NCI-H510A (cell line): ENCODE results near the gene PTX3.

Source experiments
- DNase-seq: peaks from one replicate; lab custom pipeline; 2025; lab: John Stamatoyannopoulos, UW

Gene PTX3

GRCh38 chr3:157423337-157423736 is 13.3 kb upstream of the PTX3 start:
- DNase-seq = no peak

DNA sequence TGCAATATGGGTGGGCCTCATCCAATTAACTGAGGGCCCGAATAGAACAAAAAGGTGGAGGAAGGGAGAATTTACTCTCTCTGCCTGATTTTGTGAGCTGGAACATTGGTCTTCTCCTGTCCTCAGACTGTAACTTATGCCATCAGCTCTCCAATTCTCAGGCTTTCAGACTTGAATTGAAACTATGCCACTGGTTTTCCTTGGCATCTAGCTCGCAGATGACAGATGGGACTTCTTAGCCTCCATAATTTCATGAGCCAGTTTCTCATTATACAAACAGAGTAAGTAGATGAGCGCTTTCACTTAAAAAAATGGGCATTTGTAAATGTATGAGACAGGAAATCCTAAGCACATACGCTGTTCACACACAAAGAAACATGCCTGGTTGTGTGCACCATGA is 8.7 kb upstream of the PTX3 start:
- no peak for DNase-seq

- no peak for DNase-seq
Measured at GRCh38 chr3:157428853-157429252, 7.8 kb upstream of the PTX3 start.

GRCh38 chr3:157429708-157430107 is 6.9 kb upstream of the PTX3 start:
- no peak for DNase-seq

DNA sequence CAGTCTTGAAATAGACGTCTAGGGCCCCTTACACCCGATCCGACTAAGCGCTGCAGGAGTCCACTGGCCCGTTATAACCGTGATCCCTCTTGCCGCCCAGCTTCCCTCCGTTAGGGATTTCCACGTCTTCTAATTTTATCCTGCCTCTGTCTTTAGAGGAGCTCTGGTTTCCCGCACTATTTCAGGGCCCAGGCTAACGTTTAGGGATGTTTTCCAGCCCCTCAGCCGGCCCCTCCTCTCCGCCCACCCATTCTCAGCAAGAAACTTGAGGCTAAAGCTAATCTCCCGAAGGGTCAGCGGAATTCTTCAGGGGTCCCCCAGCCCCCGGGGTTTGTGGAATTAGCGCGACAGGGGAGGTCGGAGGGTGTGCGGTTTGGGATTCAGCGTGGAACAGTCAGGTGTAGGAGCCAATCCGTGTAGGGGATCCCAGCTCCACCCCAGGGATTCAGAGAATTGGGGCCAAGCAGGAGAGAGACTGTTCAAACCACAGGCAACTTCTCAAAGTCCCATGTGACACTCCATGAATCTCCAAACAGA is 1.6 kb downstream of the PTX3 start:
- DNase-seq = no peak

DNA sequence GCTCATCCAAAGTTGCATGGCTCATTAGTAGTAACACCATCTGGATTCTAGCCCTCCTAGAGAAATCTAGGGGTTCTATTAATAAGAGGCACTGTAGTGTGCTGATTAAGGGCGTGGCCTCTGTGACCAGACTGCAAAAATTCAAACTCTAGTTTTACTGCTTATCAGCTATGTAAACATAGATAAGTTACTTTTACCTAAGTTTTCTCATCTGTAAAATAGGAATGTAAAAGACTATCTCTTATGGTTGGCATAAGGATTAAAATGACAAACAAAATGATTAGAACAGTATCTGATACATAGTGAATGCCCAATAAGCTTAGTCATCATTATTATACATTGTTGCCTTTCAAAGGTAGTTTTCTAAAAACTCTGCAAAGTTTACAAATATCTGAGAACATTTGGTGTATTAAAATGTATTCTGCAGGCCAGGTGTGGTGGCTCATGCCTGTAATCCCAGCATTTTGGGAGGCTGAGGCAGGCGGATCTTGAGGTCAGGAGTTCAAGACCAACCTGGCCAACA is 4.5 kb downstream of the PTX3 start:
- DNase-seq = no peak

GRCh38 chr3:157442729-157443128 is 6.1 kb downstream of the PTX3 start:
- DNase-seq = no peak

DNA sequence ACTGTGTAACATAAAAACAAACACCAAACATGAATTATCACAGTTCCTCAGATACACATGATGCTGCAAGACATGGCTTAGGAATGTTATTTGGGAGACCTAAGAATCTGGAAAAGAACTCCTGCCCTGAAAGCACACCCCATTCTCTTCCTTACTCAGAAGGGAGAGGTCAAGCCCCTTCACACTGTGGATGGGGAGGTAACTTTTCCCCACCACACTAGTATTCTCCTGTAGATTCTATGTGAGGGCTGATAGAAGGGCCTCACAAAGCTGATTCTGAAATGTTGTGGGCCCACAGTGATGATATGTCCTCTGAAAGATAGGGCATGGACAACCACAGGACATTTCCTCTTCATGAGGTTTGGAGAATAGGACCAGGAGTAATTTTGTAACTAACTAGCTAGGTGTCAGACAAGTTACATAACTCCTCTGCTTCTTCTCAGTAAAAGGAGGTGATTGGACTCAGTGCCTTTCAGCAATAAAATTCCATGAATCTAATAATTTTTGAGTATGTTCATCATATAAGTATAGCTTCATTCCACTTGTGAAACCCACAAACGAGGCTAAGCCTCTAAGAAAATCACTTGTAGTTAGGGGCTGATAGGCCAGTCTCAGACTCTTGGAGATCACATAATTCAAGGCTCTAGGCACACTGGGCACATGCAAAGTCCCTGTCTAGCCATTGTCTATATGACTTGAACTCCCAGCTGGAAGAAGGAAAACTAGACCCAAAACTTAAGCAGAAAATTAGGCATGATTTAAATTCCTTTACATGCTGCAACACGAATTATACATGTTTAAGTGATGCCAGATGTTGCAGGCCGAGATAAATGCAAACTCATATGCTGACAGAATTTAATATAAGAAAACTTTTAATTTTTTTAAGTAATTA is 7.5 kb downstream of the PTX3 start:
- DNase-seq = no peak

GRCh38 chr3:157444797-157445184 is 8.1 kb downstream of the PTX3 start:
- no peak for DNase-seq

- DNase-seq = no peak
Measured at GRCh38 chr3:157445857-157446256, 9.2 kb downstream of the PTX3 start.

GRCh38 chr3:157447026-157447694 is 10.5 kb downstream of the PTX3 start:
- no peak for DNase-seq

DNA sequence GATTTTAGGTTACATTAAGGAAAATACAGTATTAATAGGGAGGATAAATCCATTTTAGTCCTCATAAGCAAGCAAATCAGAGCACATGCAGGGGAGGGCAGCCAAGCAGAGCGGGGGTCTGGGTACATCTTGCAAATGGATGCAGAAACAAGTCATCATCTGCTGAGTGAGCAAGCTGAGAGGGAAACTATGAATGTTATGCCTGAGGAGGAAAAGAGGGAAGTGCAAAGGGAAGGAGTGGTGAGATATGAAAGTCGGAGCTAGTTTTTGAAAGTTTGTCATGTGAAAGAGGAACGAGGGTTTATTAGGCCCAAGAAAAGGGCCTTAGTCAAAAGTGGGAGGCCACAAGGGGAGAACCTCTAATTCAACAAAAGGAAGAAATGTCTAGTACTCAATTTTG is 15.4 kb downstream of the PTX3 start:
- DNase-seq = no peak

GRCh38 chr3:157453824-157454223 is 17.2 kb downstream of the PTX3 start:
- DNase-seq = no peak

- no peak for DNase-seq
Measured at GRCh38 chr3:157459706-157460105, 23.1 kb downstream of the PTX3 start.

DNA sequence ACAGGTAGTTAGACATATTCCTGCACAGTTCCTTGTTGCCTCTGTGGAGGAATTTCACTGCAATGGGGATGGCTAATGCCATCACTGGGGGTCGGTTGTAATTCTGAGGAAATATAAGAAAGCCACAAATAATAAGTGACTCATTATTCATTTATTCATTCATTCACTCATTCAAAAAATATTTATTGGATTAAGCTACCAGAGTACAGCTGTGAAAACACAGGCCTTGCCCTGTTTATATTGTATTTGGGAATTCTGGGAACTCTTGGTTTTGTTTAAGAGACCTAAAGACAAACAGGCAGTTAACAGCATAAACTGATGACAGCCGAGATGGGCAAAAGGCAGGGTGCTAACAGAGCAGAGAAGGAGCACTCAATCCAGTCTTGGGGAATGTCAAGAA is 23.6 kb downstream of the PTX3 start:
- DNase-seq = no peak

GRCh38 chr3:157463816-157464215 is 27.2 kb downstream of the PTX3 start:
- no peak for DNase-seq

DNA sequence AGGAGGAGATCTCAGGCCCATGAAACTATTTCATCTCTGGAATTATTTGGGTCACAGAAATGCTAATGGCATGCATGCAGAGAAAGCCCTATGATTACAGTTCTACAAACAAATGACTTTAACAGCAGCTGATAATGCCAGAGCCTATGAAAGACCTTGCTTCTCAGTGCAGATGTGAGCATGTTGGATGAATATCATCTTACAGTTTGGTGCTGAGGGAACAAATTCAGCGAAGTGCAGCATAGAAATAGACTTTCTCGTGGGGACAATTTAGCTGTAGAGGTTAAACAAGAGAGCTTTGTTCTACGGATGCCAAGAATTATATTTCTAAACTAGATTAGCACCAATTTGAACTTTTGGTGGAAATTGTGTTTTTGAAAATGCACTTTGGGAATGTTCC is 27.7 kb downstream of the PTX3 start:
- DNase-seq = no peak

GRCh38 chr3:157465741-157466140 is 29.1 kb downstream of the PTX3 start:
- no peak for DNase-seq

DNA sequence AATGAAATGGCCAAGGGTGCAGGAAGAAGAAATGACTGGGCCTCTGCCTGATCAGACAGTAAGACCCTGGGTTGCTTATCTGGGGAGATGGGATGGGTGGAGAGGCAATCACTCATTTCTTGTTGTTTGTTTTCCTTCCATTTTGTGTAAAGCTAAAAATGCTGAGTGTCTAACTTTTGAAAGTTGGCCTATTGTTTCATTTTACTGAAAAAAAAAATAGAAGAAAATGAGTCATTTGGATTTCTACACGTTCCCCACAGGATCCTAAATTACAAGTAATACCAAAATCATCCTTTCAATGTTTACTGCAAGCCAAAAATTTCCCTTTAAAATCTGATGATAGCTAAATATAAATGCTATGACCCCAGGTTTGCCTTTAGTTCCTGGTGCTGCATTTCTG is 30.6 kb downstream of the PTX3 start:
- DNase-seq = no peak

- DNase-seq = no peak
Measured at GRCh38 chr3:157469561-157470294, 33.1 kb downstream of the PTX3 start.

- no peak for DNase-seq
Measured at GRCh38 chr3:157471064-157471463, 34.4 kb downstream of the PTX3 start.

DNA sequence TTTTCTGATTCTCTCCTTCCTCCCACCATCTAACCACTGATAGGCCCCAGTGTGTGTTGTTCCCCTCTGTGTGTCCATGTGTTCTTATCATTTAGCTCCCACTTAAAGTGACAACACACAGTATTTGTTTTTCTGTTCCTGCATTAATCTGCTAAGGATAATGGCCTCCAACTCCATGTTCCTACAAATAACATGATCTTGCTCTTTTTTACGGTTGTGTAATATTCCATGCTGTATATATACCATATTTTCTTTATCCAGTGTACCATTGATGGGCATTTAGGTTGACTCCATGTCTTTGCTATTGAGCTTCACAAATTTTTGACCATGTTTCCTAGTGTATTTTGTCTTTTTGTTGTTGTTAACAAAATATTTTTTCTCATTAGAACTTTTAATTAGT is 36.0 kb downstream of the PTX3 start:
- DNase-seq = no peak
